Measurements from ENCODE around the gene PRKCD. TPM values are rescaled to one million over a fixed set of nuclear protein-coding genes. Genes with fewer than 3 reads are reported as not detected.

PRKCD gene
- total RNA-seq, 1 donor from 2014 or later: 103 TPM

- Histone ChIP-seq H3K9me3 (no peaks in the 10 kb centered on the region), H3K4me3 (no peak overlapping the region), H3K27ac (no peak overlapping the region), H3K36me3 (peaks cover 100% of the 10 kb centered on the region), H3K4me1 (no peaks in the 10 kb centered on the region), H3K27me3 (ENCODE audit: low read depth) (no peaks in the 10 kb centered on the region)
- TF ChIP-seq CTCF (IDR thresholded peaks at IDR 0.05): no peak
- intact Hi-C loops (cut with DNase I): no loop called here
- DNase-seq: no peak
- ATAC-seq: no peak
Observed at GRCh38 chr3:53186726-53187125, 25.7 kb downstream of the PRKCD start.

- no peaks in the 10 kb centered on the region for H3K27me3 ChIP-seq (ENCODE audit: low read depth)
- no peaks in the 10 kb centered on the region for H3K4me1 ChIP-seq
- no peak overlapping the region for H3K4me3 ChIP-seq
- H3K36me3 ChIP-seq: peaks cover 100% of the 10 kb centered on the region
- no peak overlapping the region for H3K27ac ChIP-seq
- no peaks in the 10 kb centered on the region for H3K9me3 ChIP-seq
- no peak for TF ChIP-seq CTCF (IDR thresholded peaks at IDR 0.05)
- no peak for DNase-seq
- no peak for ATAC-seq
- intact Hi-C loops (cut with DNase I): no loop called here
Observed at GRCh38 chr3:53187430-53187829, 26.4 kb downstream of the PRKCD start.

- no peaks in the 10 kb centered on the region for H3K4me1 ChIP-seq
- no peak overlapping the region for H3K27ac ChIP-seq
- intact Hi-C loops (cut with DNase I): no loop called here
- no peak overlapping the region for H3K4me3 ChIP-seq
- no peak for TF ChIP-seq CTCF (IDR thresholded peaks at IDR 0.05)
- ATAC-seq: no peak
- H3K9me3 ChIP-seq: no peaks in the 10 kb centered on the region
- H3K36me3 ChIP-seq: peaks cover 100% of the 10 kb centered on the region
- DNase-seq: no peak
- H3K27me3 ChIP-seq (ENCODE audit: low read depth): no peaks in the 10 kb centered on the region
Observed at GRCh38 chr3:53188136-53188685, 27.2 kb downstream of the PRKCD start.

GRCh38 chr3:53188720-53189119 is 27.7 kb downstream of the PRKCD start:
- ATAC-seq (no peak), DNase-seq (no peak)
- H3K9me3 ChIP-seq: no peaks in the 10 kb centered on the region
- H3K27ac ChIP-seq: no peak overlapping the region
- H3K36me3 ChIP-seq: peaks cover 100% of the 10 kb centered on the region
- no peak for TF ChIP-seq CTCF (IDR thresholded peaks at IDR 0.05)
- no peaks in the 10 kb centered on the region for H3K4me1 ChIP-seq
- no peaks in the 10 kb centered on the region for H3K27me3 ChIP-seq (ENCODE audit: low read depth)
- no peak overlapping the region for H3K4me3 ChIP-seq
- intact Hi-C loops (cut with DNase I): no loop called here

- Histone ChIP-seq H3K4me3 (no peak overlapping the region), H3K9me3 (no peaks in the 10 kb centered on the region), H3K27me3 (ENCODE audit: low read depth) (no peaks in the 10 kb centered on the region), H3K4me1 (peaks cover 4% of the 10 kb centered on the region), H3K27ac (no peak overlapping the region), H3K36me3 (peaks cover 97% of the 10 kb centered on the region)
- ATAC-seq (no peak), DNase-seq (no peak)
- no peak for TF ChIP-seq CTCF (IDR thresholded peaks at IDR 0.05)
- intact Hi-C loops (cut with DNase I): no loop called here
Observed at GRCh38 chr3:53189276-53189675, 28.3 kb downstream of the PRKCD start.

GRCh38 chr3:53190659-53191058 is 29.6 kb downstream of the PRKCD start:
- TF ChIP-seq CTCF (IDR thresholded peaks at IDR 0.05): no peak
- no peaks in the 10 kb centered on the region for H3K9me3 ChIP-seq
- DNase-seq (no peak), ATAC-seq (no peak)
- H3K4me1 ChIP-seq: peaks cover 15% of the 10 kb centered on the region
- H3K36me3 ChIP-seq: peaks cover 83% of the 10 kb centered on the region
- intact Hi-C loops (cut with DNase I): no loop called here
- no peaks in the 10 kb centered on the region for H3K27me3 ChIP-seq (ENCODE audit: low read depth)
- H3K27ac ChIP-seq: no peak overlapping the region
- no peak overlapping the region for H3K4me3 ChIP-seq

Measured in lower lobe of right lung (tissue), 2 donors.